DOHH2 (cell line): Measurements from ENCODE around the gene TIRAP.

Experiments used
- EZH2phosphoT487 ChIP-seq: fragments of 200-600 bp; sonication (generic); IDR thresholded peaks from 2 replicates; pipeline ENCODE4 v1.6.1; 2017; ENCODE audit warnings: borderline replicate concordance, mild to moderate bottlenecking, antibody characterized with exemption, low read length, moderate library complexity, mixed read lengths
- TF ChIP-seq, protein P1 (sequence below): fragments of 200-600 bp; sonication (generic); IDR thresholded peaks from one replicate; pipeline ENCODE4 v1.5.1; 2014; ENCODE audit warnings: antibody characterized with exemption, mild to moderate bottlenecking, low read depth, low read length; ENCODE audit not compliant: poor library complexity, severe bottlenecking

DNA sequence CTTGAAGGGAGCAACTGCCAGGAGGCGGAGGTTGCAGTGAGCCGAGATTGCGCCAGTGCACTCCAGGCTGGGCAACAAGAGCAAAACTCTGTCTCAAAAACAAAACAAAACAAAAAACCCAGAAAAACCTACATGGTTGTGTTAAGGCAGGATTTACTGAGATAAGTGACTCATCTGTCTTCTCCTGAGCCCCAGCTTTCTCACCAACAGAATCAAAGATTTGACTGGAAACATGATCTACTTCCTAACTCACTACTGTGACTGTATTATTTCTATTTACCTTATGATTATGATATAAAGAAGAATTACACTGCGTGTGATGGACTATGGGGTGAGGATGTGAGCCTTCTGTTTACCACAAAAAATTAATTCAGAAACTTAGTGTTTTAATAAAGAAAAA, 49.5 kb upstream of the TIRAP start:
- TF ChIP-seq, protein P1, sequence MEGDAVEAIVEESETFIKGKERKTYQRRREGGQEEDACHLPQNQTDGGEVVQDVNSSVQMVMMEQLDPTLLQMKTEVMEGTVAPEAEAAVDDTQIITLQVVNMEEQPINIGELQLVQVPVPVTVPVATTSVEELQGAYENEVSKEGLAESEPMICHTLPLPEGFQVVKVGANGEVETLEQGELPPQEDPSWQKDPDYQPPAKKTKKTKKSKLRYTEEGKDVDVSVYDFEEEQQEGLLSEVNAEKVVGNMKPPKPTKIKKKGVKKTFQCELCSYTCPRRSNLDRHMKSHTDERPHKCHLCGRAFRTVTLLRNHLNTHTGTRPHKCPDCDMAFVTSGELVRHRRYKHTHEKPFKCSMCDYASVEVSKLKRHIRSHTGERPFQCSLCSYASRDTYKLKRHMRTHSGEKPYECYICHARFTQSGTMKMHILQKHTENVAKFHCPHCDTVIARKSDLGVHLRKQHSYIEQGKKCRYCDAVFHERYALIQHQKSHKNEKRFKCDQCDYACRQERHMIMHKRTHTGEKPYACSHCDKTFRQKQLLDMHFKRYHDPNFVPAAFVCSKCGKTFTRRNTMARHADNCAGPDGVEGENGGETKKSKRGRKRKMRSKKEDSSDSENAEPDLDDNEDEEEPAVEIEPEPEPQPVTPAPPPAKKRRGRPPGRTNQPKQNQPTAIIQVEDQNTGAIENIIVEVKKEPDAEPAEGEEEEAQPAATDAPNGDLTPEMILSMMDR = no peak
- no peak for TF ChIP-seq EZH2phosphoT487
